ENCODE results near the gene SMYD3.

Gene SMYD3

GRCh38 chr1:246146804-246147523, 360.1 kb downstream of the SMYD3 start:
- no peak for DNase-seq (ENCODE audit: low read depth)

GRCh38 chr1:246145900-246146299, 361.2 kb downstream of the SMYD3 start:
- DNase-seq (ENCODE audit: low read depth), result no peak

- no peak for DNase-seq (ENCODE audit: low read depth)
Observed at GRCh38 chr1:246144931-246145330, 362.1 kb downstream of the SMYD3 start.

- DNase-seq (ENCODE audit: low read depth), result peak; percentile 78
Observed at GRCh38 chr1:246142320-246142893, 364.7 kb downstream of the SMYD3 start.

- no peak for DNase-seq (ENCODE audit: low read depth)
Observed at GRCh38 chr1:246141306-246141705, 365.8 kb downstream of the SMYD3 start.

- peak; percentile 42 for DNase-seq (ENCODE audit: low read depth)
Observed at GRCh38 chr1:246139745-246140182, 367.3 kb downstream of the SMYD3 start.

GRCh38 chr1:246138781-246139180, 368.3 kb downstream of the SMYD3 start:
- no peak for DNase-seq (ENCODE audit: low read depth)

- no peak for DNase-seq (ENCODE audit: low read depth)
Observed at GRCh38 chr1:246136477-246136876, 370.6 kb downstream of the SMYD3 start.

GRCh38 chr1:246134789-246135188, 372.3 kb downstream of the SMYD3 start:
- DNase-seq (ENCODE audit: low read depth), result no peak

- DNase-seq (ENCODE audit: low read depth), result no peak
Observed at GRCh38 chr1:246131095-246131494, 376.0 kb downstream of the SMYD3 start.

- DNase-seq (ENCODE audit: low read depth), result no peak
Observed at GRCh38 chr1:246128494-246129069, 378.5 kb downstream of the SMYD3 start.

- DNase-seq (ENCODE audit: low read depth), result no peak
Observed at GRCh38 chr1:246126580-246126979, 380.5 kb downstream of the SMYD3 start.

- DNase-seq (ENCODE audit: low read depth), result no peak
Observed at GRCh38 chr1:246122071-246122470, 385.0 kb downstream of the SMYD3 start.

- DNase-seq (ENCODE audit: low read depth), result no peak
Observed at GRCh38 chr1:246121533-246121932, 385.5 kb downstream of the SMYD3 start.

- no peak for DNase-seq (ENCODE audit: low read depth)
Observed at GRCh38 chr1:246117066-246117791, 389.9 kb downstream of the SMYD3 start.

GRCh38 chr1:246114369-246114768, 392.7 kb downstream of the SMYD3 start:
- DNase-seq (ENCODE audit: low read depth), result no peak

- DNase-seq (ENCODE audit: low read depth), result no peak
Observed at GRCh38 chr1:246113555-246114095, 393.5 kb downstream of the SMYD3 start.

- DNase-seq (ENCODE audit: low read depth), result no peak
Observed at GRCh38 chr1:246111570-246111969, 395.5 kb downstream of the SMYD3 start.

- peak; percentile 22 for DNase-seq (ENCODE audit: low read depth)
Observed at GRCh38 chr1:246110343-246111219, 396.5 kb downstream of the SMYD3 start.

GRCh38 chr1:246108278-246108925, 398.7 kb downstream of the SMYD3 start:
- DNase-seq (ENCODE audit: low read depth), result no peak
